Stimulated activated CD4-positive, alpha-beta T cell treated with anti-CD3 and anti-CD28 coated beads, Interleukin-15, amount 100 ng/mL, for 24 hours (primary cell): ENCODE measurements around the gene AFAP1.

Experiments
- DNase-seq: peaks from one replicate; pipeline ENCODE4 v3.0.0-alpha.2; 2020

The AFAP1 gene

GRCh38 chr4:7710576-7711306, 228.9 kb downstream of the AFAP1 start:
- DNase-seq = no peak

GRCh38 chr4:7710126-7710525, 229.5 kb downstream of the AFAP1 start:
- DNase-seq = no peak

- no peak for DNase-seq
These were observed 230.2 kb downstream of the AFAP1 start for GRCh38 chr4:7709431-7709830.

GRCh38 chr4:7708981-7709380, 230.7 kb downstream of the AFAP1 start:
- no peak for DNase-seq
